Pancreas (tissue), 10 donors: ENCODE results near the gene ACTL10. TPM values are rescaled to one million over a fixed set of nuclear protein-coding genes. Genes with fewer than 3 reads are reported as not detected.

Experiments
- ATAC-seq, 4 donors: fragments of 200-7000 bp; cut with Tn5 transposase; one replicate each; pipeline versions ENCODE4 v1.8.0 to v1.9.1; 2020; ENCODE audit warnings: mild to moderate bottlenecking in 4 of 4, moderate library complexity in 4 of 4
- DNase-seq, 6 donors: peaks; one replicate each; pipeline ENCODE4 v3.0.0-alpha.2; 2020
- FAIRE-seq: peaks from 2 replicates; lab custom pipeline; 2012; peaks lifted over from hg19 to GRCh38; lab: Jason Lieb, UNC
- H3K27ac ChIP-seq, 4 donors: fragments of 200-600 bp; sonication (generic); 1 replicate in 3 of 4; 2 replicates in 1 of 4; pipeline versions ENCODE4 v1.5.0 to v1.8.0; 2020
- H3K27me3 ChIP-seq, 4 donors: fragments of 200-600 bp; one replicate each; pipeline ENCODE4 v1.8.0; 2021
- H3K36me3 ChIP-seq, 3 donors: fragments of 200-600 bp; sonication (generic) in 1 of 3; one replicate each; pipeline versions ENCODE4 v1.5.0 to v1.8.0; 2020 to 2021
- H3K4me1 ChIP-seq, 3 donors: fragments of 200-600 bp; one replicate each; pipeline ENCODE4 v1.8.0; 2021
- H3K4me3 ChIP-seq, 4 donors: fragments of 200-600 bp; sonication (generic) in 2 of 4; one replicate each; pipeline versions ENCODE4 v1.5.0 to v1.8.0; 2020 to 2021
- H3K9me3 ChIP-seq, 4 donors: fragments of 200-600 bp; one replicate each; pipeline ENCODE4 v1.8.0; 2021
- WGBS, 2 donors: extraction: QIAGEN DNeasy Blood & Tissue Kit; methylation state at CpG; one replicate each; pipeline ENCODE4 v1.1.7; 2013; 5-methylcytosine and 5-hydroxymethylcytosine counted together
- intact Hi-C, 3 donors: fragments of 100-400 bp; cut with DNase I; formaldehyde crosslinking; loops; one replicate each; pipeline versions ENCODE4 v1.11.1 to v1.14.2; 2022
- polyA plus RNA-seq, 2 donors: library from polyadenylated mRNA; stranded (reverse); fragments of 200-250 nt; gene quantifications; one replicate each; pipeline ENCODE4 v1.2.3, GENCODE V29; 2013
- total RNA-seq, 6 donors: library from RNA; stranded (reverse); fragmentation: NEBNext Ultra II Directional in 4 of 6; extraction: Animal tissue kit (Norgen Biotek cat#: 25700) in 4 of 6; gene quantifications; one replicate each; pipeline versions ENCODE4 v1.2.1 to v1.2.4, GENCODE V29; 2021 to 2023
- TF ChIP-seq, protein P1 (sequence below), 4 donors: fragments of 200-600 bp; sonication (generic) in 3 of 4; IDR thresholded peaks; one replicate each; pipeline versions ENCODE4 v1.5.0 to v1.8.0; 2021; ENCODE audit warnings: antibody characterized with exemption in 4 of 4
- donor health status: healthy with polysubstance abuse.
- donor health status: DM: no; HTN: no; CAD: no; lungs with moderate emphysema.
- donor health status: DM: no; HTN: no; CAD: no.
- donor health status: control.
- donor health status: control.
- donor health status: Bipolar disorder and iron deficiency.
- donor health status: DM: yes; HTN: yes; CAD: no.
- donor health status: DM: no; HTN: no; CAD: no.
- donor health status: DM: no; HTN: no; CAD: no.
- donor health status: DM: yes; HTN: yes; CAD: no.

ACTL10 gene
- total and polyA plus RNA-seq, 8 donors: 1.6 to 3.5 (median 2.6) TPM

DNA sequence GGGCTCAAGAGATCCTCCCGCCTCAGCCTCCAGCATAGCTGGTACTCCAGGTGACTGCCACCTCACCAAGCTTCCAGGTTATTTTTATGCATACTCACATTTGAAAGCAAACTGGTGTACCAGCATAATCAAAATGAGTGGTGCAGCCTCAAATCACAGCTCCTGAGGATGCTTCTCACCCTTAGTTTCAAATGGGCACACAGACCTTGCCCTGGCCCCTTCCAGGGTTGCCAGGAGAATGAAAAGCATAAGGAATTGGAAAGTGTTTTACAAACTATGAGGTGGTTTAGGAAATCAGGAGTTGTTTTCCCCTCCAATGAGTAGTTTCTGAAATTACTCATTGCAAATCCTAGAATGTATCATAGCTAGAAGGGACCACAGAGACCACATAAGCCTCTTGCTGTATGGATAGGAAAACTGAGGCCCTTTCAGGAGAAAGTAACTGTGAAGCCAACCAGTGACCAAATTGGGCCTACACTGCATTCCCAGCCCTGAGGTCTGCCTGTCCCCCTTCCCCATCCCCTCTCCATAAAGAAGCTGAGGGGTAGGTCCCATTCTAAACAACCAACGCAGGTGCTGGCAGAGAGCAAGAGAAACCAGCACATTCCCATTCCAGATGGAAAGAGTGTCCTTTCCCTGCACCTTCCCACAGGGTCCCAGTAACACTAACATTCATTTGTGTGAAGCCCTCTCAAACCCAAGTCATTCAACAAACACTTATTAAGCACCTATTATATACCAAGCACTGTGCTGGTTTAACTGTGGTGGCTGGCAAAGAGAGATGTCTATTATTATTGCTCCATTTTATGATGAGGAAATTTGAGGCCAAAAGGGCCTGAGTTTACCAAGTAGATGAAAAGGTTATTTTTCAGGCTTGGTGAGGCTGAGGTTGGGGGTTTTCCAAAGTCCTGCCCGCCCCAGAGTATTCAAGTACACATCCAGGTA, 21.5 kb downstream of the ACTL10 start:
- TF ChIP-seq, protein P1, sequence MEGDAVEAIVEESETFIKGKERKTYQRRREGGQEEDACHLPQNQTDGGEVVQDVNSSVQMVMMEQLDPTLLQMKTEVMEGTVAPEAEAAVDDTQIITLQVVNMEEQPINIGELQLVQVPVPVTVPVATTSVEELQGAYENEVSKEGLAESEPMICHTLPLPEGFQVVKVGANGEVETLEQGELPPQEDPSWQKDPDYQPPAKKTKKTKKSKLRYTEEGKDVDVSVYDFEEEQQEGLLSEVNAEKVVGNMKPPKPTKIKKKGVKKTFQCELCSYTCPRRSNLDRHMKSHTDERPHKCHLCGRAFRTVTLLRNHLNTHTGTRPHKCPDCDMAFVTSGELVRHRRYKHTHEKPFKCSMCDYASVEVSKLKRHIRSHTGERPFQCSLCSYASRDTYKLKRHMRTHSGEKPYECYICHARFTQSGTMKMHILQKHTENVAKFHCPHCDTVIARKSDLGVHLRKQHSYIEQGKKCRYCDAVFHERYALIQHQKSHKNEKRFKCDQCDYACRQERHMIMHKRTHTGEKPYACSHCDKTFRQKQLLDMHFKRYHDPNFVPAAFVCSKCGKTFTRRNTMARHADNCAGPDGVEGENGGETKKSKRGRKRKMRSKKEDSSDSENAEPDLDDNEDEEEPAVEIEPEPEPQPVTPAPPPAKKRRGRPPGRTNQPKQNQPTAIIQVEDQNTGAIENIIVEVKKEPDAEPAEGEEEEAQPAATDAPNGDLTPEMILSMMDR (IDR thresholded peaks at IDR 0.05): no peak
- intact Hi-C loops: no loop called here
- no peak for DNase-seq
- H3K9me3 ChIP-seq: no peaks in the 10 kb centered on the region
- 77 to 78% methylated on average over 3 of the region's 3 CpGs for WGBS, 2 donors
- no peak for ATAC-seq
- FAIRE-seq: no peak
- no peaks in the 10 kb centered on the region for H3K36me3 ChIP-seq
- H3K4me3 ChIP-seq: no peak overlapping the region
- no peaks in the 10 kb centered on the region for H3K4me1 ChIP-seq
- H3K27me3 ChIP-seq: no peaks in the 10 kb centered on the region
- H3K27ac ChIP-seq: no peak overlapping the region

DNA sequence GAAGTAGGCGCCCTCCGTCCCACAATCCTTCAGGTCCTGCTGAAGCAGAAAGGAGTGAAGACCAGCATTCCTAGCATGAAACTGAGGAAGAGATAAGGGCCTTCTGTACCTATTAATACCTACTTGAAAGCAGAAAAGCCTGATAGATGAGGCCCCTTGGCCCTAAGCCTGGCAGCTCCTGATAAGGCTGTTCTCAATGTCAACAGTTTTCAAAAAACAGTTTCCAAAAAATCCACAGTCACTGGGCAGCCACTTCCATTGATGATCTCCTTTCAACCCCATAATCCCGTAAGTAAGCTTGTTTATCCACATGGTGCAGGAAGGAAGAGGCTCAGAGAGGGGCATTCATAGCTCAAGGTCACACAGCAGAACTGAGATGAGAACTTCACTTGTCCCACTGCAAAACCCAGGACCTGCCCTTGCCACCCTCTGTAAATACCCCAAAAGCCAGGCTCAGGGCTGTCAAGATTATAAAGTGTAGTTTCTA, 22.2 kb downstream of the ACTL10 start:
- 51 to 56% methylated on average over 3 of the region's 3 CpGs for WGBS, 2 donors
- Histone ChIP-seq H3K36me3 (no peaks in the 10 kb centered on the region), H3K4me3 (no peak overlapping the region), H3K27ac (no peak overlapping the region), H3K4me1 (no peaks in the 10 kb centered on the region), H3K27me3 (no peaks in the 10 kb centered on the region), H3K9me3 (no peaks in the 10 kb centered on the region)
- FAIRE-seq (no peak), DNase-seq (no peak), ATAC-seq (no peak)
- TF ChIP-seq, protein P1 (IDR thresholded peaks at IDR 0.05): no peak
- intact Hi-C loops: no loop called here

DNA sequence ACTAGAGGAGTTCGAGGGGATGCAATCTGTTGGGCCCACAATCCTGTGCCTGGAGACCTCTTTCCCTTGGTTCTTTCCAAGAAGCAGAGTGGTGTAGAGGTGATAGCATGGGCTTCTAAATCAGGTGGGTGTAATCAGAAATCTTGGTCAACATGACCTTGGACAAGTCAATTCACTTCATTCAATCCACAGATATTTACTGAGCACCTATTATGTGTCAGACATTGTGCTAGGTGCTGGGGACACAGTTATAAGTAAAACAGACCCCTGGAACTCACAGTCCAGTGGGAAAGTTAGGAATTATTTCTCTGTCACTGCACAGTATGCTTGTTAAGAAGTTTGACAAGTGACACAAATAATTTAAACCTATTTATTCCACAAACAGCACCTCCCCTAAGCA, 22.8 kb downstream of the ACTL10 start:
- Histone ChIP-seq H3K27ac (no peak overlapping the region), H3K4me3 (no peak overlapping the region), H3K4me1 (no peaks in the 10 kb centered on the region), H3K27me3 (no peaks in the 10 kb centered on the region), H3K9me3 (no peaks in the 10 kb centered on the region), H3K36me3 (no peaks in the 10 kb centered on the region)
- TF ChIP-seq, protein P1 (IDR thresholded peaks at IDR 0.05): no peak
- 91 to 92% methylated on average over 1 of the region's 1 CpG for WGBS, 2 donors
- intact Hi-C loops: no loop called here
- ATAC-seq (no peak), DNase-seq (no peak), FAIRE-seq (no peak)

DNA sequence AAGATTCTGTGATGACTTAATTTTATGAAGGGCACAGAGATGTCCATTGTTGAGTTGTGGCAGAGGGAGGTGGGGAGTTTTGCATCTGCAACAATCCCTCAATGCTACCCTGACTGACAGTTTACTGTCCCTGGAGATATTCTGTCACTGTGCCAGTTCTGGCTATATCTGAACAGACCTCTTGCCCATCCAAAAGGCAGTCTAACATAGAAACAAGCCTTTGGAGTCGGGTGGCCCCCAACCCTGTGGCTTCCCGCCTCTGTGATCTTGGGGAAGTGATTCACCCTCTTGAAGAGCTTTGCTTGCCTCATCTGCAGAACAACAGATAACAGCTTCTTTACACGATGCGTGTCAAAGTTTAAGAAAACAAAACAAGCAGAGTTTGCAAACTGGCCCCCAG, 23.2 kb downstream of the ACTL10 start:
- intact Hi-C loops: no loop called here

More for the DNA sequence above, 23.2 kb downstream of the ACTL10 start:
- ATAC-seq: no peak
- H3K36me3 ChIP-seq: no peaks in the 10 kb centered on the region
- no peaks in the 10 kb centered on the region for H3K4me1 ChIP-seq
- DNase-seq: no peak
- no peaks in the 10 kb centered on the region for H3K9me3 ChIP-seq
- H3K27ac ChIP-seq: no peak overlapping the region
- WGBS, 2 donors: 71 to 85% methylated on average over 4 of the region's 4 CpGs
- FAIRE-seq: no peak
- no peak overlapping the region for H3K4me3 ChIP-seq
- TF ChIP-seq, protein P1 (IDR thresholded peaks at IDR 0.05): no peak
- no peaks in the 10 kb centered on the region for H3K27me3 ChIP-seq
